Hepatocyte (in vitro differentiated cells): ENCODE measurements around the gene GRIK2.

Experiments
- EZH2 ChIP-seq: fragments of 200-600 bp; sonication (generic); IDR thresholded peaks from 2 replicates; pipeline ENCODE4 v1.6.1; 2016; ENCODE audit warnings: antibody characterized with exemption, mild to moderate bottlenecking, borderline replicate concordance
- EZH2phosphoT487 ChIP-seq: fragments of 200-600 bp; sonication (generic); IDR thresholded peaks from one replicate; pipeline ENCODE4 v1.6.1; 2018; ENCODE audit warnings: antibody characterized with exemption, mild to moderate bottlenecking, low read depth, moderate library complexity; ENCODE audit not compliant: unreplicated experiment, severe bottlenecking
- TF ChIP-seq, protein P1 (sequence below): fragments of 200-600 bp; sonication (generic); IDR thresholded peaks from 2 replicates; pipeline ENCODE4 v1.5.1; 2016; ENCODE audit warnings: antibody characterized with exemption, mild to moderate bottlenecking; ENCODE audit not compliant: poor library complexity

DNA sequence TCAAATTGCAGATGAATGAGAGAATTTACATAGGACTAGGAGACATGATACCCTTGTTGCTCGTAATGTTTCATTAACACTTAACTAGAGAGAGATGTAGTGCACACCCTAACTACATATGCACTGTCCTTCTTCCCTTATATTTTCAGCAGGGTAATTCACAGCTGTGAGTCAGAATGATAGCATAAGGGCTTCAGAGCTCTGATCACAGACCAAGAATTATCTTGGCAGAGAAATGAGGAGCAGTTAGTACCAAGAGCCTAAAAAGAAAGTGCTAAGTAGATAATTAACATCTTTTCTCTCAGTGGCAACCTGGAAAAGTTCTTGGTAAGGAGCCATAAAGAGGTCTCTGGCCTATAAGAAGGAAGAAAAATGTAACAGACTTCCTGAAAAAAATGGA lies 35.8 kb downstream of the GRIK2 start:
- TF ChIP-seq, protein P1, sequence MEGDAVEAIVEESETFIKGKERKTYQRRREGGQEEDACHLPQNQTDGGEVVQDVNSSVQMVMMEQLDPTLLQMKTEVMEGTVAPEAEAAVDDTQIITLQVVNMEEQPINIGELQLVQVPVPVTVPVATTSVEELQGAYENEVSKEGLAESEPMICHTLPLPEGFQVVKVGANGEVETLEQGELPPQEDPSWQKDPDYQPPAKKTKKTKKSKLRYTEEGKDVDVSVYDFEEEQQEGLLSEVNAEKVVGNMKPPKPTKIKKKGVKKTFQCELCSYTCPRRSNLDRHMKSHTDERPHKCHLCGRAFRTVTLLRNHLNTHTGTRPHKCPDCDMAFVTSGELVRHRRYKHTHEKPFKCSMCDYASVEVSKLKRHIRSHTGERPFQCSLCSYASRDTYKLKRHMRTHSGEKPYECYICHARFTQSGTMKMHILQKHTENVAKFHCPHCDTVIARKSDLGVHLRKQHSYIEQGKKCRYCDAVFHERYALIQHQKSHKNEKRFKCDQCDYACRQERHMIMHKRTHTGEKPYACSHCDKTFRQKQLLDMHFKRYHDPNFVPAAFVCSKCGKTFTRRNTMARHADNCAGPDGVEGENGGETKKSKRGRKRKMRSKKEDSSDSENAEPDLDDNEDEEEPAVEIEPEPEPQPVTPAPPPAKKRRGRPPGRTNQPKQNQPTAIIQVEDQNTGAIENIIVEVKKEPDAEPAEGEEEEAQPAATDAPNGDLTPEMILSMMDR = no peak
- TF ChIP-seq EZH2 = no peak
- TF ChIP-seq EZH2phosphoT487 = no peak
